Lower leg skin (tissue), 3 donors: ENCODE data around the gene LRRC8A.

Source experiments
- CTCF ChIP-seq, 3 donors: fragments of 450-650 bp; IDR thresholded peaks; one replicate each; pipeline ENCODE4 v1.5.1; 2016; ENCODE audit warnings: antibody characterized with exemption in 3 of 3, mild to moderate bottlenecking in 3 of 3, moderate library complexity in 2 of 3
- POLR2A ChIP-seq, 2 donors: fragments of 450-650 bp; IDR thresholded peaks; one replicate each; pipeline ENCODE4 v1.6.1; 2016 to 2017; ENCODE audit warnings: antibody characterized with exemption in 2 of 2, mild to moderate bottlenecking in 1 of 2, moderate library complexity in 1 of 2

GRCh38 chr9:128928624-128929023 lies 46.7 kb downstream of the LRRC8A start:
- TF ChIP-seq CTCF (IDR thresholded peaks at IDR 0.05), result no peak
- no peak for TF ChIP-seq POLR2A (IDR thresholded peaks at IDR 0.05)
